Measurements from ENCODE around the gene LARP7.

- no peak for TF ChIP-seq EZH2 (IDR thresholded peaks at IDR 0.05; ENCODE audit: borderline replicate concordance, insufficient read depth, low read depth, low read length, poor library complexity, severe bottlenecking)
- no peak for TF ChIP-seq CTCF (IDR thresholded peaks at IDR 0.05)
Observed at GRCh38 chr4:112693507-112693906, 56.6 kb downstream of the LARP7 start.

Data from B cell (primary cell).